ACHN (cell line): Measurements from ENCODE around the gene DPT.

Source experiments
- DNase-seq: peaks from one replicate; pipeline ENCODE4 v3.0.0-alpha.2; 2015
- in situ Hi-C: cut with HindIII; loops from 2 replicates; pipeline ENCODE4 v1.10.0; 2017; ENCODE audit warnings: low sequenced_read_pairs, low pct_ligation_motif_present, low pct_unique_long_range_greater_than_20kb

Gene DPT

GRCh38 chr1:168742386-168742785 lies 13.4 kb upstream of the DPT start:
- no peak for DNase-seq
- in situ Hi-C loops: no loop called here

GRCh38 chr1:168739908-168740307 lies 10.9 kb upstream of the DPT start:
- in situ Hi-C loops: no loop called here
- DNase-seq: no peak

GRCh38 chr1:168736520-168736919 lies 7.5 kb upstream of the DPT start:
- in situ Hi-C loops: no loop called here
- DNase-seq: no peak

GRCh38 chr1:168735974-168736373 lies 7.0 kb upstream of the DPT start:
- in situ Hi-C loops: no loop called here
- DNase-seq: no peak

GRCh38 chr1:168734946-168735345 lies 5.9 kb upstream of the DPT start:
- in situ Hi-C loops: no loop called here
- DNase-seq: no peak

- in situ Hi-C loops: no loop called here
Observed at GRCh38 chr1:168734271-168734670, 5.3 kb upstream of the DPT start.

GRCh38 chr1:168733241-168733640 lies 4.2 kb upstream of the DPT start:
- no peak for DNase-seq
- in situ Hi-C loops: no loop called here

More at GRCh38 chr1:168734271-168734670, 5.3 kb upstream of the DPT start:
- no peak for DNase-seq

GRCh38 chr1:168732736-168733135 lies 3.7 kb upstream of the DPT start:
- in situ Hi-C loops: no loop called here

GRCh38 chr1:168731244-168731953 lies 2.4 kb upstream of the DPT start:
- DNase-seq: no peak
- in situ Hi-C loops: no loop called here

More at GRCh38 chr1:168732736-168733135, 3.7 kb upstream of the DPT start:
- no peak for DNase-seq

GRCh38 chr1:168729405-168729802 lies 398 bp upstream of the DPT start:
- in situ Hi-C loops: no loop called here
- DNase-seq: no peak

- DNase-seq: no peak
Observed at GRCh38 chr1:168726719-168727118, 2.3 kb downstream of the DPT start.

GRCh38 chr1:168726281-168726680 lies 2.7 kb downstream of the DPT start:
- in situ Hi-C loops: no loop called here
- no peak for DNase-seq

More at GRCh38 chr1:168726719-168727118, 2.3 kb downstream of the DPT start:
- in situ Hi-C loops: no loop called here

GRCh38 chr1:168725831-168726230 lies 3.2 kb downstream of the DPT start:
- no peak for DNase-seq
- in situ Hi-C loops: no loop called here

GRCh38 chr1:168725060-168725459 lies 3.9 kb downstream of the DPT start:
- no peak for DNase-seq
- in situ Hi-C loops: no loop called here

- no peak for DNase-seq
- in situ Hi-C loops: no loop called here
Observed at GRCh38 chr1:168723000-168723399, 6.0 kb downstream of the DPT start.

- in situ Hi-C loops: no loop called here
- no peak for DNase-seq
Observed at GRCh38 chr1:168720839-168721238, 8.2 kb downstream of the DPT start.

- DNase-seq: peak; percentile 10
- in situ Hi-C loops: no loop called here
Observed at GRCh38 chr1:168719306-168720111, 9.5 kb downstream of the DPT start.

GRCh38 chr1:168717906-168718891 lies 10.8 kb downstream of the DPT start:
- in situ Hi-C loops: no loop called here
- no peak for DNase-seq

GRCh38 chr1:168714012-168714411 lies 15.0 kb downstream of the DPT start:
- DNase-seq: no peak
- in situ Hi-C loops: no loop called here
